ENCODE measurements around the gene DIAPH1. TPM values are rescaled to one million over a fixed set of nuclear protein-coding genes. Genes with fewer than 3 reads are reported as not detected.

Gene DIAPH1
- total RNA-seq, 1 donor from 2014 or later = 65.8 TPM

DNA sequence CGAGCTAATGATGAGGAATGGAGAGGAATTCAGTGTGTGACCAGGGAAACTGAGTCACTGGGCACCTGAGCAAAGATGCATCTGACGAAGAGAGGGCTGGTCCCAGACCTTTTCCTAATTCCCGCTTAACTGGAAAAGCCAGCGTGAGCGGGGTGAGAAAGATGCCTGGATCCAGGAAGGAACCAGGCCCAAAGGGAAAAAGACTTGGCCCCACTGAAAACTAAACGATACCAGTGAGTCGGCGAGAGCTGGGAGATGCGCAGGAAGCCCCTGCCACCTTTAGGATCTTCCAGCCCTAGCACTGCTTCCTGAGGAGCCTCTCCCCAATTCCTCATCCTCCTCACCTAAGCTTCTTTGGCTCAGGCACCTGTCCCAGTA lies 32.9 kb upstream of the DIAPH1 start:
- Histone ChIP-seq H3K4me3 (peak overlapping the region; percentile 76 to 85), H3K27ac (peak overlapping the region; percentile 12 to 65), H3K27me3 (no peaks in the 10 kb centered on the region), H3K9me3 (no peaks in the 10 kb centered on the region), H3K4me1 (peaks cover 0 to 12% of the 10 kb centered on the region in 2 donors), H3K36me3 (peaks cover 5 to 27% of the 10 kb centered on the region in 2 donors)
- TF ChIP-seq, protein P1, sequence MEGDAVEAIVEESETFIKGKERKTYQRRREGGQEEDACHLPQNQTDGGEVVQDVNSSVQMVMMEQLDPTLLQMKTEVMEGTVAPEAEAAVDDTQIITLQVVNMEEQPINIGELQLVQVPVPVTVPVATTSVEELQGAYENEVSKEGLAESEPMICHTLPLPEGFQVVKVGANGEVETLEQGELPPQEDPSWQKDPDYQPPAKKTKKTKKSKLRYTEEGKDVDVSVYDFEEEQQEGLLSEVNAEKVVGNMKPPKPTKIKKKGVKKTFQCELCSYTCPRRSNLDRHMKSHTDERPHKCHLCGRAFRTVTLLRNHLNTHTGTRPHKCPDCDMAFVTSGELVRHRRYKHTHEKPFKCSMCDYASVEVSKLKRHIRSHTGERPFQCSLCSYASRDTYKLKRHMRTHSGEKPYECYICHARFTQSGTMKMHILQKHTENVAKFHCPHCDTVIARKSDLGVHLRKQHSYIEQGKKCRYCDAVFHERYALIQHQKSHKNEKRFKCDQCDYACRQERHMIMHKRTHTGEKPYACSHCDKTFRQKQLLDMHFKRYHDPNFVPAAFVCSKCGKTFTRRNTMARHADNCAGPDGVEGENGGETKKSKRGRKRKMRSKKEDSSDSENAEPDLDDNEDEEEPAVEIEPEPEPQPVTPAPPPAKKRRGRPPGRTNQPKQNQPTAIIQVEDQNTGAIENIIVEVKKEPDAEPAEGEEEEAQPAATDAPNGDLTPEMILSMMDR (IDR thresholded peaks at IDR 0.05) = no peak
- intact Hi-C loops (cut with DNase I) = loop anchor here (2.0 kb wide), 1 partner anchor 15 kb away; the partner anchor contains the start of genes HDAC3 and RELL2
- no peak for DNase-seq (ENCODE audit: low spot score in 2 of 2)

DNA sequence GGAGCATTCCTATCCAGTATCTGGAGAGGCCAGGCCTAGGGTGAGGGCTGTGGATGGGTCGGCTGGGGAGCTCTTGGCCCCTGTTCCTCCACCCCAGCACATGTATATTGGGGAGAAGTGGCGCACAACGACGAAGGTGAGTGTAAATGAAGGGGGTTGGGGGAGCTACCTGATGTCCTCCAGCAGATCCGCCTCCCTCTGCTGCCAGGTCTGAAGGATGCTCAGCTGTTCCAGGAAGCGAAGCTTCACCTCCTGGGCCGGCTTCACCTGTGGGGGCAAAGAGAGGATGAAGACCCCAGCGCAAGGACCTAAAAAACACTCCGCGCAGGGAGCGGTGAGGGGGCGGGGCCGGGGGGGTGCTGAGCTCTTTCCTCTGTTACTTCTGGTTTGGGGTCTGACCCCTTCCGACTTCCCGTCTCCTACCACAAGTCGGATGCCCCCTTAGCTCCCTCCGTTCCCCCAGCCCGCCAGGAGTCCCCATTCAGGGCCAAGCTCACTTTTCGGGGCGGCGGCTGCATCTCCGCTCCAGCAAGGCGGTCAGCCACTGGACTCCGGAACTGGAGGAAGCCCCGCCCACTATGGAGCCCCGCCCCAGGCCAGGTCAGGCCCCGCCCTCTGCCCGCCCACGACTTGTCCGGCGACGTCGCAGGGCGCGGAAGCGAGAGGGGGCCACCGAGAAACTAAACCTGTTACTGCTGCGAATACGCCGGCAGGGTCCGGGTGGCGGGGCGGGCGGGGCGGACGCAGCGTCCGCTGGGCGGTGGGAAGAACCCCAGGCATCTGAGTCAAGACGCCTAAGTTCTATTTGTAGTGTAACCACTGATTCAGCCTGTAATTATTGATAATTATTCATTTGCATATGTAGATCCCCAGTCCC lies 32.3 kb upstream of the DIAPH1 start, which contains the start of gene FCHSD1:
FCHSD1 (minus strand) TSS at position 568 of the 877 bp plus-strand sequence; CDS start at position 518, 50 bp downstream.
- Histone ChIP-seq H3K36me3 (peaks cover 12 to 28% of the 10 kb centered on the region in 2 donors), H3K27me3 (no peaks in the 10 kb centered on the region), H3K9me3 (no peaks in the 10 kb centered on the region), H3K4me1 (peaks cover 0 to 12% of the 10 kb centered on the region in 2 donors), H3K4me3 (peak within 1 kb of the TSS; percentile 76 to 85), H3K27ac (peak within 1 kb of the TSS; percentile 12 to 65)
- intact Hi-C loops (cut with DNase I) = loop anchor here (2.0 kb wide), 1 partner anchor 14 kb away; the partner anchor contains the start of genes HDAC3 and RELL2
- peak; percentile 64 to 95 for DNase-seq (ENCODE audit: low spot score in 2 of 2)
- TF ChIP-seq, protein P1 (IDR thresholded peaks at IDR 0.05) = peak in 1 of 3 experiments; percentile 29

DNA sequence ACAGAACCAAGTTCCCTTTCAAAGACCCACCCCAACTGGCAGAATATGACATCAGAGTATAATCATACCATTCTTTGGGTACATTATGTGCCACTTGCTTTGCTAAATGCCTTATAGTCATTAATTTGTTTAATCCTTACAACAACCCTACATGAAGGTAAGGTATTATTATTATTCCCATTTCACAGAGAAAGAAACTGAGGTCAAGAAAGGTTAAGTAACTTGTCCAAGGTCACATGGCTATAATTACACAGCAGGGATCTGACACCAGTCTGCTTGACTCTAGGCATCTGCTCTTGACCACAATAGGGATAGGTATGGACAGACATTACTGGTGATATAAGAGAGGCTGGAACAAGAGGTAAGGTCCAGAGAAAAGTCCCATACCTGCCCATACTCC lies 31.2 kb upstream of the DIAPH1 start:
- no peaks in the 10 kb centered on the region for H3K9me3 ChIP-seq
- no peak overlapping the region for H3K27ac ChIP-seq
- TF ChIP-seq, protein P1 (IDR thresholded peaks at IDR 0.05) = no peak
- peaks cover 21 to 32% of the 10 kb centered on the region in 2 donors for H3K36me3 ChIP-seq
- peaks cover 0 to 12% of the 10 kb centered on the region in 2 donors for H3K4me1 ChIP-seq
- peak overlapping the region in 1 of 2 donors; percentile 85 for H3K4me3 ChIP-seq
- intact Hi-C loops (cut with DNase I) = loop anchor here (2.0 kb wide), 1 partner anchor 13 kb away; the partner anchor contains the start of genes HDAC3 and RELL2
- DNase-seq (ENCODE audit: low spot score in 2 of 2) = no peak
- H3K27me3 ChIP-seq = no peaks in the 10 kb centered on the region

GRCh38 chr5:141649056-141649688 lies 30.4 kb upstream of the DIAPH1 start:
- intact Hi-C loops (cut with DNase I) = no loop called here
- Histone ChIP-seq H3K27me3 (no peaks in the 10 kb centered on the region), H3K4me3 (no peak overlapping the region), H3K9me3 (no peaks in the 10 kb centered on the region), H3K4me1 (peaks cover 0 to 12% of the 10 kb centered on the region in 2 donors), H3K27ac (no peak overlapping the region), H3K36me3 (peaks cover 26 to 40% of the 10 kb centered on the region in 2 donors)
- TF ChIP-seq, protein P1 (IDR thresholded peaks at IDR 0.05) = no peak
- DNase-seq (ENCODE audit: low spot score in 2 of 2) = peak in 1 of 2 donors; percentile 63

- Histone ChIP-seq H3K36me3 (peaks cover 31 to 53% of the 10 kb centered on the region in 2 donors), H3K27me3 (no peaks in the 10 kb centered on the region), H3K27ac (no peak overlapping the region), H3K9me3 (no peaks in the 10 kb centered on the region), H3K4me1 (peaks cover 0 to 12% of the 10 kb centered on the region in 2 donors), H3K4me3 (no peak overlapping the region)
- intact Hi-C loops (cut with DNase I) = no loop called here
- peak in 1 of 2 donors; percentile 56 for DNase-seq (ENCODE audit: low spot score in 2 of 2)
- TF ChIP-seq, protein P1 (IDR thresholded peaks at IDR 0.05) = no peak
These were observed 29.1 kb upstream of the DIAPH1 start for GRCh38 chr5:141647851-141648250.

All from ascending aorta (tissue), 2 donors.